ENCODE measurements around the gene MYO5B.
"Not testable (repeated sequence)": the region's sequence is repeated elsewhere in the genome, so short reads cannot be mapped to it uniquely, and the experiment has no call there.

DNA sequence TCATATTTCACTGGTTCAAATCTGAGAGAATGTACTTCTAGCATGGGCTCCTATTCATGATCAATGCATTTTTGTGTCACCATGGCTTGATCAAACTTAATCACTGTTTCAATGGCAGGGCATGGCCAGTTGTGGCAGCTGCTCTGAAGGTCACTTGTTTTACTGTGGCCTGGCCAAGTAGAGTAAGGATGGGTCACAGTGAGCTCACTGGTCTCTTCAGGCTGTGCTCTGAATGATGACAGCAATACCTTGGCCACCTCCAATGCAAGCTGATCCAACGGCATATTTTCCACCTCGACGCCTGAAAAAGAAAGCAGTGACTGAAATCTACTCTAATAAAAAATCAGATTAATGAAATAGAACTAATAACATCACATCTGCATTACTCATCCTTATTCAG lies 411.3 kb downstream of the MYO5B start:
- TF ChIP-seq, protein P1, sequence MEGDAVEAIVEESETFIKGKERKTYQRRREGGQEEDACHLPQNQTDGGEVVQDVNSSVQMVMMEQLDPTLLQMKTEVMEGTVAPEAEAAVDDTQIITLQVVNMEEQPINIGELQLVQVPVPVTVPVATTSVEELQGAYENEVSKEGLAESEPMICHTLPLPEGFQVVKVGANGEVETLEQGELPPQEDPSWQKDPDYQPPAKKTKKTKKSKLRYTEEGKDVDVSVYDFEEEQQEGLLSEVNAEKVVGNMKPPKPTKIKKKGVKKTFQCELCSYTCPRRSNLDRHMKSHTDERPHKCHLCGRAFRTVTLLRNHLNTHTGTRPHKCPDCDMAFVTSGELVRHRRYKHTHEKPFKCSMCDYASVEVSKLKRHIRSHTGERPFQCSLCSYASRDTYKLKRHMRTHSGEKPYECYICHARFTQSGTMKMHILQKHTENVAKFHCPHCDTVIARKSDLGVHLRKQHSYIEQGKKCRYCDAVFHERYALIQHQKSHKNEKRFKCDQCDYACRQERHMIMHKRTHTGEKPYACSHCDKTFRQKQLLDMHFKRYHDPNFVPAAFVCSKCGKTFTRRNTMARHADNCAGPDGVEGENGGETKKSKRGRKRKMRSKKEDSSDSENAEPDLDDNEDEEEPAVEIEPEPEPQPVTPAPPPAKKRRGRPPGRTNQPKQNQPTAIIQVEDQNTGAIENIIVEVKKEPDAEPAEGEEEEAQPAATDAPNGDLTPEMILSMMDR (IDR thresholded peaks at IDR 0.05 in 4 of 5, conservative IDR thresholded peaks at IDR 0.05 in 1 of 5), result not testable (repeated sequence)
- not testable (repeated sequence) for TF ChIP-seq POLR2A (IDR thresholded peaks at IDR 0.05)
